ENCODE results near the gene SKAP1.

SKAP1 gene

DNA sequence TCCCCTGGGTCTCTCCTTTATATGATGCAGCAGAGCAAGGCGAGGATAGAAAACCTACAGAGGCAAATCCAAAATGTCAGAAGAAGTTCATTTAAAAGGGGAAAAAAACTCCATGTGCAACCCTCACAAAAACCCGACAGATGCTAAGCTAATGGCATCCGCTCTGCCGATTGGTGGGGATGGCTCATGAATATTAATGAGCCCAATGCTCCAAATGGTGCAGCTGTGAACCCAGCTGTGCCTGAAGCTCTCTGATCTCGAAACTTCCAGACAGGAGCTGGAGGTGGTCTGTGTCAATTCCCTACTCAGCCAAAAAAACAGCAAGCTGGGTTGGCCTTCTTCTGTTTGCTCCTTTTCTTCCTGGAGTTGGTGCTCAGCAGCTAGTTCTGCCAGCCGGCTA, 306.9 kb downstream of the SKAP1 start:
- Histone ChIP-seq H3K27ac (ENCODE audit: low read length) (no peak overlapping the region), H3K9me3 (ENCODE audit: control insufficient read depth in 1 of 2, low read length in 2 of 2) (no peaks in the 10 kb centered on the region), H3K4me3 (ENCODE audit: low read depth in 1 of 2, low read length in 2 of 2) (no peak overlapping the region), H3K36me3 (ENCODE audit: control insufficient read depth in 1 of 2, insufficient read depth in 2 of 2, low read length in 2 of 2) (peaks cover 49 to 53% of the 10 kb centered on the region in 2 donors), H3K27me3 (ENCODE audit: low read depth, low read length) (no peaks in the 10 kb centered on the region), H3K4me1 (ENCODE audit: control insufficient read depth in 1 of 2, insufficient read depth in 2 of 2, low read length in 2 of 2) (no peaks in the 10 kb centered on the region)

GRCh38 chr17:48122665-48123045, 307.4 kb downstream of the SKAP1 start:
- H3K27ac ChIP-seq (ENCODE audit: low read length) = no peak overlapping the region
- H3K4me1 ChIP-seq (ENCODE audit: control insufficient read depth in 1 of 2, insufficient read depth in 2 of 2, low read length in 2 of 2) = no peaks in the 10 kb centered on the region
- H3K36me3 ChIP-seq (ENCODE audit: control insufficient read depth in 1 of 2, insufficient read depth in 2 of 2, low read length in 2 of 2) = peaks cover 52 to 58% of the 10 kb centered on the region in 2 donors
- H3K27me3 ChIP-seq (ENCODE audit: low read depth, low read length) = no peaks in the 10 kb centered on the region
- no peak overlapping the region for H3K4me3 ChIP-seq (ENCODE audit: low read depth in 1 of 2, low read length in 2 of 2)
- no peaks in the 10 kb centered on the region for H3K9me3 ChIP-seq (ENCODE audit: control insufficient read depth in 1 of 2, low read length in 2 of 2)

- H3K9me3 ChIP-seq (ENCODE audit: control insufficient read depth in 1 of 2, low read length in 2 of 2) = no peaks in the 10 kb centered on the region
- H3K27me3 ChIP-seq (ENCODE audit: low read depth, low read length) = no peaks in the 10 kb centered on the region
- H3K4me1 ChIP-seq (ENCODE audit: control insufficient read depth in 1 of 2, insufficient read depth in 2 of 2, low read length in 2 of 2) = no peaks in the 10 kb centered on the region
- H3K36me3 ChIP-seq (ENCODE audit: control insufficient read depth in 1 of 2, insufficient read depth in 2 of 2, low read length in 2 of 2) = peaks cover 54 to 61% of the 10 kb centered on the region in 2 donors
- H3K27ac ChIP-seq (ENCODE audit: low read length) = no peak overlapping the region
- no peak overlapping the region for H3K4me3 ChIP-seq (ENCODE audit: low read depth in 1 of 2, low read length in 2 of 2)
These were observed 307.9 kb downstream of the SKAP1 start for GRCh38 chr17:48121923-48122664.

DNA sequence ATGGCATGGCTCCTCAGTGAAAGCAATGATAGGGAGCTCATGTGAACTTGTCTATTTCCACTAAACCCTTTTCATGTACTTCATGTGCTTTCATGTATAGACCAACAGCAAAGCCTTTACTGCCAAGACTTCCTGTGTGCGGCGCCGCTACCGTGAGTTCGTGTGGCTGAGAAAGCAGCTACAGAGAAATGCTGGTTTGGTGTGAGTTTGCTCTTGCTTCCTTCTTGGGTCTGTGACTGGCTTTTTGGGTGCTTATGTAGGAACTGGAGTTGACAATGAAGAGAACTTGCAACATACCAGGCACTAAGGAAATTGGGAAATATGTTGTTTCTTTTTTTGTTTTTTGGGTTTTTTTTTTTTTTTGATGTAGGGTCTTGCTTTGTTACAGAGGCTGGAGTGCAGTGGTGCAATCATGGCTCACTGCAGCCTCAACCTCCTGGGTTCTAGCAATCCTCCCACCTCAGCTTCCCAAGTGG, 316.8 kb downstream of the SKAP1 start:
- H3K27me3 ChIP-seq (ENCODE audit: low read depth, low read length) = no peaks in the 10 kb centered on the region
- H3K4me3 ChIP-seq (ENCODE audit: low read depth in 1 of 2, low read length in 2 of 2) = no peak overlapping the region
- H3K9me3 ChIP-seq (ENCODE audit: control insufficient read depth in 1 of 2, low read length in 2 of 2) = no peaks in the 10 kb centered on the region
- peaks cover 5 to 34% of the 10 kb centered on the region in 2 donors for H3K36me3 ChIP-seq (ENCODE audit: control insufficient read depth in 1 of 2, insufficient read depth in 2 of 2, low read length in 2 of 2)
- H3K27ac ChIP-seq (ENCODE audit: low read length) = no peak overlapping the region
- peaks cover 0 to 17% of the 10 kb centered on the region in 2 donors for H3K4me1 ChIP-seq (ENCODE audit: control insufficient read depth in 1 of 2, insufficient read depth in 2 of 2, low read length in 2 of 2)

- H3K36me3 ChIP-seq (ENCODE audit: control insufficient read depth in 1 of 2, insufficient read depth in 2 of 2, low read length in 2 of 2) = peaks cover 0 to 26% of the 10 kb centered on the region in 2 donors
- H3K27ac ChIP-seq (ENCODE audit: low read length) = no peak overlapping the region
- H3K27me3 ChIP-seq (ENCODE audit: low read depth, low read length) = no peaks in the 10 kb centered on the region
- H3K4me1 ChIP-seq (ENCODE audit: control insufficient read depth in 1 of 2, insufficient read depth in 2 of 2, low read length in 2 of 2) = peaks cover 0 to 19% of the 10 kb centered on the region in 2 donors
- H3K4me3 ChIP-seq (ENCODE audit: low read depth in 1 of 2, low read length in 2 of 2) = no peak overlapping the region
- no peaks in the 10 kb centered on the region for H3K9me3 ChIP-seq (ENCODE audit: control insufficient read depth in 1 of 2, low read length in 2 of 2)
These were observed 318.1 kb downstream of the SKAP1 start for GRCh38 chr17:48111937-48112241.

GRCh38 chr17:48110761-48111160, 319.3 kb downstream of the SKAP1 start:
- Histone ChIP-seq H3K27me3 (ENCODE audit: low read depth, low read length) (no peaks in the 10 kb centered on the region), H3K4me1 (ENCODE audit: control insufficient read depth in 1 of 2, insufficient read depth in 2 of 2, low read length in 2 of 2) (peaks cover 0 to 23% of the 10 kb centered on the region in 2 donors), H3K27ac (ENCODE audit: low read length) (no peak overlapping the region), H3K36me3 (ENCODE audit: control insufficient read depth in 1 of 2, insufficient read depth in 2 of 2, low read length in 2 of 2) (peaks cover 0 to 17% of the 10 kb centered on the region in 2 donors), H3K4me3 (ENCODE audit: low read depth in 1 of 2, low read length in 2 of 2) (no peak overlapping the region), H3K9me3 (ENCODE audit: control insufficient read depth in 1 of 2, low read length in 2 of 2) (no peaks in the 10 kb centered on the region)

- H3K4me3 ChIP-seq (ENCODE audit: low read depth in 1 of 2, low read length in 2 of 2) = peak within 1 kb of the TSS; percentile 81 to 94
- peaks cover 0 to 3% of the 10 kb centered on the region in 2 donors for H3K9me3 ChIP-seq (ENCODE audit: control insufficient read depth in 1 of 2, low read length in 2 of 2)
- no peaks in the 10 kb centered on the region for H3K27me3 ChIP-seq (ENCODE audit: low read depth, low read length)
- H3K4me1 ChIP-seq (ENCODE audit: control insufficient read depth in 1 of 2, insufficient read depth in 2 of 2, low read length in 2 of 2) = peaks cover 0 to 23% of the 10 kb centered on the region in 2 donors
- H3K27ac ChIP-seq (ENCODE audit: low read length) = peak within 1 kb of the TSS; percentile 92
- H3K36me3 ChIP-seq (ENCODE audit: control insufficient read depth in 1 of 2, insufficient read depth in 2 of 2, low read length in 2 of 2) = peaks cover 0 to 5% of the 10 kb centered on the region in 2 donors
These were observed 322.6 kb downstream of the SKAP1 start, which contains the start of gene SNX11 for GRCh38 chr17:48107137-48108055. SNX11 (plus strand) TSS chr17:48107766; CDS start chr17:48112044, 4,278 bp downstream.

- Histone ChIP-seq H3K4me3 (ENCODE audit: low read depth in 1 of 2, low read length in 2 of 2) (peak overlapping the region; percentile 81 to 94), H3K36me3 (ENCODE audit: control insufficient read depth in 1 of 2, insufficient read depth in 2 of 2, low read length in 2 of 2) (no peaks in the 10 kb centered on the region), H3K4me1 (ENCODE audit: control insufficient read depth in 1 of 2, insufficient read depth in 2 of 2, low read length in 2 of 2) (peaks cover 0 to 23% of the 10 kb centered on the region in 2 donors), H3K27me3 (ENCODE audit: low read depth, low read length) (no peaks in the 10 kb centered on the region), H3K27ac (ENCODE audit: low read length) (peak overlapping the region; percentile 92), H3K9me3 (ENCODE audit: control insufficient read depth in 1 of 2, low read length in 2 of 2) (peaks cover 0 to 3% of the 10 kb centered on the region in 2 donors)
These were observed 323.2 kb downstream of the SKAP1 start for GRCh38 chr17:48106802-48107136.

DNA sequence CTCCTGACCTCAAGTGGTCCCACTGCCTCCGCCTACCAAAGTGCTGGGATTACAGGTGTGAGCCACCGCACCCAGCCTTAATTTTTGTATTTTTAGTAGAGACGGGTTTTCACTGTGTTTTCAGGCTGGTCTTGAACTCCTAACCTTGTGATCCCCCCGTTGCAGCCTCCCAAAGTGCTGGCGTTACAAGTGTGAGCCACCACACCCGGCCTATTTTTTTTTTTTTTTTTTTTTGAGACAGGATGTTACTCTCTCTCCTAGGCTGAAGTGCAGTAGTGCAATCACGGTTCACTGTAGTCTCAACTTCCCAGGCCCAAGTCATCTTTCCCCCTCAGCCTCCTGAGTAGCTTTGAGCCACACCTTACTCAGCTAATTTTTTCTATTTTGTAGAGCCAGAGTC, 325.6 kb downstream of the SKAP1 start:
- H3K4me3 ChIP-seq (ENCODE audit: low read depth in 1 of 2, low read length in 2 of 2) = no peak overlapping the region
- peaks cover 0 to 3% of the 10 kb centered on the region in 2 donors for H3K9me3 ChIP-seq (ENCODE audit: control insufficient read depth in 1 of 2, low read length in 2 of 2)
- H3K27ac ChIP-seq (ENCODE audit: low read length) = no peak overlapping the region
- no peaks in the 10 kb centered on the region for H3K36me3 ChIP-seq (ENCODE audit: control insufficient read depth in 1 of 2, insufficient read depth in 2 of 2, low read length in 2 of 2)
- H3K4me1 ChIP-seq (ENCODE audit: control insufficient read depth in 1 of 2, insufficient read depth in 2 of 2, low read length in 2 of 2) = peaks cover 4 to 22% of the 10 kb centered on the region in 2 donors
- H3K27me3 ChIP-seq (ENCODE audit: low read depth, low read length) = no peaks in the 10 kb centered on the region

- Histone ChIP-seq H3K27ac (ENCODE audit: low read length) (no peak overlapping the region), H3K9me3 (ENCODE audit: control insufficient read depth in 1 of 2, low read length in 2 of 2) (peaks cover 0 to 3% of the 10 kb centered on the region in 2 donors), H3K36me3 (ENCODE audit: control insufficient read depth in 1 of 2, insufficient read depth in 2 of 2, low read length in 2 of 2) (no peaks in the 10 kb centered on the region), H3K27me3 (ENCODE audit: low read depth, low read length) (no peaks in the 10 kb centered on the region), H3K4me1 (ENCODE audit: control insufficient read depth in 1 of 2, insufficient read depth in 2 of 2, low read length in 2 of 2) (peaks cover 4 to 9% of the 10 kb centered on the region in 2 donors), H3K4me3 (ENCODE audit: low read depth in 1 of 2, low read length in 2 of 2) (no peak overlapping the region)
These were observed 327.0 kb downstream of the SKAP1 start for GRCh38 chr17:48102798-48103715.

Measured in muscle layer of duodenum (tissue), 2 donors.